Sigmoid colon (tissue), 4 donors: ENCODE data around the gene TMEM109.

ENCODE experiments used
- EP300 ChIP-seq, 4 donors: sonication (generic); formaldehyde crosslinking; IDR thresholded peaks; one replicate each; pipeline ENCODE4 v1.6.1; 2017; ENCODE audit warnings: antibody characterized with exemption in 4 of 4
- POLR2A ChIP-seq, 2 donors: fragments of 450-650 bp; IDR thresholded peaks; one replicate each; pipeline ENCODE4 v1.6.1; 2016; ENCODE audit warnings: antibody characterized with exemption in 2 of 2, mild to moderate bottlenecking in 2 of 2, moderate library complexity in 2 of 2
- POLR2AphosphoS5 ChIP-seq, 4 donors: sonication (generic); formaldehyde crosslinking; IDR thresholded peaks; one replicate each; pipeline ENCODE4 v1.6.1; 2017; ENCODE audit warnings: antibody characterized with exemption in 4 of 4
- TF ChIP-seq, protein P1 (sequence below), 4 experiments: fragments of 450-650 bp in 3 of 4; fragments of 200-600 bp in 1 of 4; IDR thresholded peaks; one replicate each; pipeline ENCODE4 v1.5.1; 2016 to 2019; ENCODE audit warnings: antibody characterized with exemption in 4 of 4, mild to moderate bottlenecking in 3 of 4, moderate library complexity in 2 of 4

DNA sequence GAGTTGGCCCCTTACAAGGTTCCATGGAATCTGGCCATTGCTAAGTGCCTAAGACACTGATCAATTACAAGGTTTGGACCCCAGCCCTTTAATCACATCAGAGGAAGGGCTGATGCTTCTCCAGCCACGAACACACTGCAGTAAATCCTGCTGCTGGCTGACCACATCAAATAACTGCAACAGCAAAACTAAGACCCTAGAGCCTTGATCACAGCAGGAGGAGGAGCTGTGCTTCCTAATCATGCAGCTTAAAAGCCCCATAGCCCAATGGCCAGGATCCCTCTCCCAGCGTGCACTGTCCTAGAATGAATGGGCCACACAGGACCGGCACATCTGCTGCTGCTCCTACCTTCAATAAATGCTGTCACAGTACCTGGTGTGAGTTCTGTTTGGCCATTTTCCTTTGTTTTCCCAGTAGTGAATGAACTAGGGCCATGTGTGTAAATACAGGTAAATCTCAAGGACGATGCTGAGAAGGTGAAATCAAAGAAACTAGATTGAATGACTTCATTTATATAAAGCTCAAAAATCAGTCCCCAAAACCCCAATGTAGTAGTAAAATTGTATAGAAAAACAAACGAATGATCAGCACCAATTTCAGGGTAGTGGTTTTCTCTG is 33.9 kb upstream of the TMEM109 start:
- TF ChIP-seq, protein P1, sequence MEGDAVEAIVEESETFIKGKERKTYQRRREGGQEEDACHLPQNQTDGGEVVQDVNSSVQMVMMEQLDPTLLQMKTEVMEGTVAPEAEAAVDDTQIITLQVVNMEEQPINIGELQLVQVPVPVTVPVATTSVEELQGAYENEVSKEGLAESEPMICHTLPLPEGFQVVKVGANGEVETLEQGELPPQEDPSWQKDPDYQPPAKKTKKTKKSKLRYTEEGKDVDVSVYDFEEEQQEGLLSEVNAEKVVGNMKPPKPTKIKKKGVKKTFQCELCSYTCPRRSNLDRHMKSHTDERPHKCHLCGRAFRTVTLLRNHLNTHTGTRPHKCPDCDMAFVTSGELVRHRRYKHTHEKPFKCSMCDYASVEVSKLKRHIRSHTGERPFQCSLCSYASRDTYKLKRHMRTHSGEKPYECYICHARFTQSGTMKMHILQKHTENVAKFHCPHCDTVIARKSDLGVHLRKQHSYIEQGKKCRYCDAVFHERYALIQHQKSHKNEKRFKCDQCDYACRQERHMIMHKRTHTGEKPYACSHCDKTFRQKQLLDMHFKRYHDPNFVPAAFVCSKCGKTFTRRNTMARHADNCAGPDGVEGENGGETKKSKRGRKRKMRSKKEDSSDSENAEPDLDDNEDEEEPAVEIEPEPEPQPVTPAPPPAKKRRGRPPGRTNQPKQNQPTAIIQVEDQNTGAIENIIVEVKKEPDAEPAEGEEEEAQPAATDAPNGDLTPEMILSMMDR (IDR thresholded peaks at IDR 0.05) = no peak
- TF ChIP-seq EP300 (IDR thresholded peaks at IDR 0.05) = no peak
- no peak for TF ChIP-seq POLR2A (IDR thresholded peaks at IDR 0.05)
- no peak for TF ChIP-seq POLR2AphosphoS5 (IDR thresholded peaks at IDR 0.05)
